GM15510 (cell line): ENCODE results near the gene STK32C.

Experiments
- POLR2A ChIP-seq: IDR thresholded peaks from 3 replicates; pipeline ENCODE4 v1.6.1; 2011; ENCODE audit warnings: borderline replicate concordance; ENCODE audit not compliant: insufficient read length; ENCODE audit errors: extremely low read depth

STK32C gene

DNA sequence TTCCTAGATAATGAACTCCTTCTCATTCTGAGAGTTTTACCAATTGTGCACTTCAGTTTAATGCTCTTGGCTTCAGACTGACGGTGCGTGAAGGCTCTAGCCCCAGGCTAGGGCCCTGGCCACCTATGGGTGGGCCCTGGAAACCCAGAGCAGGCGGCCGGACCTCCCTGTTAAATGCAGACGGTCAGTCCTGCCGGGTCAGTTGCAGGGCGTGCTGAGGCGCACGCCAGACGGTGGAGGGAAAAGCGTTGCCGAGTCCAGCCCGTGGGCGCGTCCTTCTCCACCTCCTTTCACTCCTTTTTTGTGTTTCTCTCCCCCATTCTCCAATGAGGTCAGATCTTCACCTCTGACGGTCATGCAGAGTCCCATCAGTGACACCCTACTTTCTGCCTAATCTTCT lies 118.7 kb downstream of the STK32C start:
- TF ChIP-seq POLR2A: no peak

DNA sequence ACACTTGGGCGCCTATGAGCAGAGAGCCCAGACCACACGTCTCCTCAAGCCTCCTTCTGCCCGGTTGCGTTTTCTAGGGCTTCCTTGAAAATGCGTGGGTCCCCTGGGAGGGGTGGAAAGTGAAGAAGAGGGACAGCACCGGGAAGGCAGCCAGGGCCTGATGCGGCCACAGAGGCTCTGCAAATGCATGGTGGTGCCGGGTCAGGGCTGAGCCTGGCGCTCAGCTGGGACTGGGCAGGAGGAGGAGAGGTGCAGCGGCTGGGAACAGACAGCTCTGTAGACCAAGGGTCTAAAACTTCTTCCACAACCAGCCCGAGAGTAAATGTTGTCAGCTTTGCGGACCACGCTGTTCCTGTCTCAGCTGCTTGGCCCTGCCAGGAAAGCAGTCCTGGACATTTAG lies 119.4 kb downstream of the STK32C start:
- TF ChIP-seq POLR2A: no peak

DNA sequence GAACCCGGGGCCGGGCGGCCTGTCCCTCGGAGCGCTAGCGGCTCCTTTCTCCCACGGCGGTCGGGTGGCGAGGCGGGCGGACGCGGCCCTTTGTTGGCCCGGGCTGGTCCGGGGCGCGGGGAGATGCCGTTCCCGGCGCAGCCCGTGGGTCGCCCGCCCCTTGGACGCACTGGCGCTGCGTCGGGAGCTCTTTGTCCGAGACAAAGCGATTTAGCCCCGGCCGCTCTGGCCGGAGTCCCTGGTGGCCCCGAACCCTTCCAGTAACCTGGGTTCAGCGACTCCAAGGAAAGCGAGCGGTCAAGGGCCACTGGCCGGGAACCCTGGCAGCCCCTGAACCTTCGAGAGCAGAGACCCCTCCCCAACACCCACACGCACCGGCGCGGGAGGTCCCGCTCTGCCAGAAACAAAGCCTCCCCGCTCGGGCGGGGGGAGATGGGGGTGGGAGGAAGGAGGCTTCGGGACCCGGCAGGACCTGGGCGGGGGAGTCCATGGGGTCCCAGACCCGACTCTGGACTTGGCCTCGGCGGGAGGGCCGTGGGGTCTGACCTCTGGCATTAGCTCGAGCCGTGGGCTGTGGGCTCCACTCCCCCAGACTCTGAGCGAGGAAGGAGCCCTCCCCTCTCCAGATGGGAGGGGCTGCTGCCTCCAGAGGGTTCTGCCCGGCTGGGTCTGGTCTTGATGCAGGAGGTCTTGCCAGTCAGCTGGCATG lies 120.2 kb downstream of the STK32C start:
- no peak for TF ChIP-seq POLR2A

DNA sequence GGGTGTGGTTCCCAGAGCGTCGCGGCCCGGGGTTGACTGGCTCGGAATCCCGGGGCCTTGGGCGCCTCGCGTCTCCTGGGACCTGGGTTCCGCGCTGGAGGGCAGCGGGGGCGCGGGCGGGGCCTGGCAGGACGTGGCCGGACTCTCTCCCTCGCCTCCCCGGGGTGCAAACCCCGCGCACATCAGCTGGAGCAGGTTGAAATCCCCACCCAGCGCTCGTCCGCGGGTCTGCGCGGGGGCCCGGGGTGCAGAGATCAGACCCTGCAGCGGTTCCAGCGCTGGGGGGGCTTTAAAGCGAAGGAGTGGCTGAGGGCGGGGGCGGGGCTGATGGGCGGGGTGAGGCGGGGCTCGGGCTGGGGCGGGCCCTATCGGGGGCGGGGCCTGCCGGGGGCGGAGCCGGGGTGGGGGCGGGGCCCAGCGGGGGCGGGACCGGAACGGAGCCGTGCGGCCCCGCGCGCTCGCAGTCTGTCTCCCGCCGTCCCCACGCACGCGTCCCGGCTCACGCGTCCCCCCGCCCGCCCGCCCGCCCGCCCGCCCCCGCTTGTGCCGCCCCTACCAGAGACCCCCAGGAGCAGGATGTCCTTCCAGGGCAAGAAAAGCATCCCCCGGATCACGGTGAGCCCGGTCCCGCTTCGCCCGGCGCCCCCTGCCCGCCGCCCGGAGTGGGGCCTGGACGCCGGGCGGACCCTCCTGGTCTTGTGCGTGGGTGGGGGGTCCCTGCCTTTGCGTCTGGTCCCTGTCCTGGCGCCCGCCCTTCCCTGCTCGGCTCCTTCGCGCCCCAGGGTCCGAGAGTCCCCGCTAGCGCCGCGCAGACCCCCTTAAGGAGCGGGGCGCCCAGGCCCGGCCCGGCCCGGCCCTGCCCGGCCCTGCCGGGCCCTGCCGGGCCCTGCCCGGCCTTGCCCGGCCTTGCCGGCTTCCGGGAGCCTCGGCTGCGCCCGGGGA lies 121.0 kb downstream of the STK32C start, which contains the start of gene DPYSL4:
Gene DPYSL4 (plus strand): TSS at position 461 of the 942 bp plus-strand sequence. CDS start 116 bp downstream, at position 577.
- TF ChIP-seq POLR2A: no peak

DNA sequence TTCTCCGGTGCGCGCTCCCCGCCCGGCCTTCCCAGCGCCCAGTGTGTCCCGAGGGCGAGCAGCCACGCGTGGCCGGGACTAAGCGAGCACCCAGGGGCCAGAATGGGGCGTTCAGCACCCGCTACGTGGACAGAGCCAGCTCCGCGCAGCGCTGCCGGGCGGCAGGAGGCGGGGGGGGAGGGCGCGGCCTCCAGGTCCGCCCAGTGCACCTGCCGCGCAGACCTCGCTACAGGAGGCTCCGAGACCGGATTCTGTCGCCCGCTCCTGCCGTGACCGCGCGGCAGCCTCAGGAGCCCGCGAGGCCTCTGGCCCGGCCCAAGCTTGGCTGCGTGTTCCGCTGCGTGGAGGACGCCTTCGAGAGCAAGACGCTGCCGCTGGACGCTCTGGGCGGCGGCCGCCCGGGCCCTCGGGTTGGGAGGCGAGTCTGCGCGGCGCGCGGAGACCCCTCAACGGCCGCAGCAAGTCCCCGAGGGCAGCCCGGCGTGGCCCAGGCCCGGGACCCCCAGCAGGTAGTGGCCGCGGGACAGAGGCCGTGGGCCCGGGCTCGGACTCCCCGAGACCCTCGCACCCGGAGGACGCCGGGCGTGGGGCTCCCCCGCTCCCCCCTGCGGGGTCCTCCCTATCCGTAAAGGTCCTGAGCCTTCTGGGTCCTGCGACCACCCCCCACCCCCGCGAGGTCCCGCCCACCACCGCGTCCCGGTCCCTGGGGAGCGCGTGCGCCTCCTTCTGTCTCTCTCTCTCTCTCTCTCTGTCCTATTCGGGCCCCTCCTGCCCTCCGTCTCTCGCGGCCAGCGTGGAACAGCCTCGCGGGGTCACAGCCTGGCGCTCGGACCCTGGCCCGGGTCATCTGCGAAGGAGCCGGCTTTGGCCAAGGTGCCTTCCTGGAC lies 121.9 kb downstream of the STK32C start:
- TF ChIP-seq POLR2A: no peak

DNA sequence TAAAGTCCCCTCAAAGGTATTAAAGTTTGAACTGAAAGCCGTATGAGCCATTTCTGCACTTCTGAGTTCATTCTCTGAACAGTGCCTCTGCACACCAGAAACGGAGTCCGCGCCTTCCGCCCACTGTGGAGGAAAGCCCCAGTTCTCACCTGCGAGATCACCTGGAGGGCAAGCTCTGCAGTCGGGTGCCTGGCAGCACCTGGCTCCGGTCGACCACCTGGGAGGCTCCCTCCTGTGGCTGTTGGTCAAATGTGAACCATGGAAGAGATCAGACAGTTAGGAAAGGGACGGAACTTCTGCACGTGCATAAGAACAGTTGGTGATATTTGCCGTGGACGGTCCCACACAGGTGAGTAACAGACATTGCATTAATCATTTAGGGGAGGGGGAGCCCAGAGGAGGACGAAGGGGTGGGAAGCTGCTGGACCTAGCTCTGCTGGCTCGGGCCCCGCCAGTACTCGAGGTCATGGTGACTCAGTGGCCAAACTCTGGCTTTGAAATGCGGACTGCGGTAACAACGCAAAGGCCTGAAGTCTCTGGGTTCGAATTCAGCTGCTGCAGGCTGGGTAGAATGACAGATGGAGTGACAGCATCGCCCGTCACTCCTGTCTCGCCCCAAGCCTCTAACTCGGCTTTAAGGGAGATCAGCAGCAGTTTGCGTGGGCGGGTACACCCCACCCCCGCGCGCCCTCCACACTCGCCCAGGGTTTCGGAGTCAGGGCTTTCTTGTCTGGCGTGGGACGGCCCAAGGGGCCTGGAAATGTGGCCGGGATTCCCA lies 122.7 kb downstream of the STK32C start:
- TF ChIP-seq POLR2A: no peak

DNA sequence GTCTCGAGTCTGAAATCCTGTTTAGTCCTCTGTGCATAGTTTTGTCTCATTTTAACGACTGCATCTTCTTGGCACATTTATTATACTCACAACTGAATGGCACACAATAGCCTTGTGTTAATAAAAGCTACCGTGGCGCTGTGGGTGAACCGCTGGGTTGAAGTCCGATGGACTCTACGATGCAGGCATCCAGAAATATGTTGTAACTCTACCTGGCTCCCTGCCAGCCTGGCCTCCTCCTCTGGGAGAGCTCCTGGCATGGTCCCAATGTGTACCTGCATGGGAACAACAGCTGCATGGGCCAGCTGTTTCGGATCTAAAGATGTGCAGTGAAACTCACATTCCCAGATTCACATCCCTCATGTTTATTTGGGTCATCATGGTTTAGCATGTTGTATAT lies 124.7 kb downstream of the STK32C start:
- TF ChIP-seq POLR2A: no peak

DNA sequence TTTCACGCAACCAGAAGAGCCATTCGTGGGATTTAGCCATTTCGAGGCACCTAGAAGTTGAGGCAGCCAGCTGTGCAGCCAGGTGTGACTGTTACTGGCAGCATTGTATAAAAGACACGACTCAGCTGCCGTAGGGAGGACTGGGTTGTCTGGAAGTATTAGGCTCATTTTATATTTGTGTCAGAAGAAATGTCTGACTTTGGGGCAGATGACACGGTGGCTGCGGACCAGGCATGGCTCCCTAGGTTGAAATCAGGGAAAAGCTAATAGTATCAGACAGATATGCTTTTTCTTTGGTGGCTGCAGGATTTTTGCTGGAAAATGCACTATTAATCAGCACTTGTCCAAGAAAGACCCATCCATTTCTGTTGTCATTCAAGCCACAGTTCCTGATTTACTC lies 125.2 kb downstream of the STK32C start:
- no peak for TF ChIP-seq POLR2A

DNA sequence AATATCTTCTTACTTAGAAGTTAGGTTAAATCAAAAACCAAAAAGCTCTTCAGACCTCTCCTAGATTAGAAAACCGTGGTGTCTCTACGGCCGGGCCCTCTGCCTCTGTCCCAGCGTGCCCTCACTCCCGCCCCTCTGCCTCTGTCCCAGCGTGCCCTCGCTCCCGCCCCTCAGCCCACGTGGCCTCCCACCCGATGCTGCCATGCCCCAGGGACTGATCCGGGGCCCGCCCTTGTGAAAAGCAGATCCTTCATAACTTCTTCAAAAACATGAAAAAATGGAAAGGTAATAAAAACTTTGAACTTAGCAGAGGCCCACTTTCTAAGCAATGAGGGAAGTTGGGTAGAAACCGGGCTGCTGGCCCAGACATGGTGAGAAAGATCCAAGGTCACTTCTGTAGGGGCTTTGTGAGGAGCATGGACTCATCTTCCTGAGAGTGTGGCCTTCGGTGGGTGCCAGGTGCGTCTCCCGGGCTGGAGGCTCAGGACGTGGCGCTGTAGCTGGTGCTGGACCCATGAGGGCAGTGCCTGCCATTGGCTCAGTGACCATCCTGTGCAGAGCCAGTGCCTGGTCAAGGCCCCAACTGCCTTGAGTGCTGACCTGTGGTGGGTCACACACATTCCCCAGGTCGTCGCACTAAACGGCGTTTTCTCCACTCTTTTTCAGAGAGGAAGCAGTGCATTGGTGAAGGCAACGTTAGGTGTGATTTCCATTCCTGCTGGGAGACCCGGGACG lies 125.9 kb downstream of the STK32C start:
- TF ChIP-seq POLR2A: no peak

DNA sequence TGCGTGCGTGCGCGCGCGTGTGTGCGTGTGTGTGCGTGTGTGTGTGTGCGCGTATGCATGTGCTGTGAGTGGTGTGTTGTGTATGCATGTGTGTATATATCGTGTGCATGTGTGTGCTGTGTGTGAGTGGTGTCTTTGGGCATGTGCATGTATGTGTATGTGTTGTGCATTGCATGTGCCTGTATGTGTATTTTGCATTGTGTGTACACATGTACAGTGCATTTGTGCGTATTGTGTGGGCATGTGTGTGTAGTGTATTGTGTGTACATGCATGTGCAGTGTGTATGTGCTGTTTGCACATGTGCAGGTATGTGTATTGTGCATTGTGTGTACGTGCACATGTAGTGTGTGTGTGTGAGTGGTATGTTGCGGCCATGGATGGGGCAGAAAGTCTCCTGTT lies 127.0 kb downstream of the STK32C start:
- no peak for TF ChIP-seq POLR2A

DNA sequence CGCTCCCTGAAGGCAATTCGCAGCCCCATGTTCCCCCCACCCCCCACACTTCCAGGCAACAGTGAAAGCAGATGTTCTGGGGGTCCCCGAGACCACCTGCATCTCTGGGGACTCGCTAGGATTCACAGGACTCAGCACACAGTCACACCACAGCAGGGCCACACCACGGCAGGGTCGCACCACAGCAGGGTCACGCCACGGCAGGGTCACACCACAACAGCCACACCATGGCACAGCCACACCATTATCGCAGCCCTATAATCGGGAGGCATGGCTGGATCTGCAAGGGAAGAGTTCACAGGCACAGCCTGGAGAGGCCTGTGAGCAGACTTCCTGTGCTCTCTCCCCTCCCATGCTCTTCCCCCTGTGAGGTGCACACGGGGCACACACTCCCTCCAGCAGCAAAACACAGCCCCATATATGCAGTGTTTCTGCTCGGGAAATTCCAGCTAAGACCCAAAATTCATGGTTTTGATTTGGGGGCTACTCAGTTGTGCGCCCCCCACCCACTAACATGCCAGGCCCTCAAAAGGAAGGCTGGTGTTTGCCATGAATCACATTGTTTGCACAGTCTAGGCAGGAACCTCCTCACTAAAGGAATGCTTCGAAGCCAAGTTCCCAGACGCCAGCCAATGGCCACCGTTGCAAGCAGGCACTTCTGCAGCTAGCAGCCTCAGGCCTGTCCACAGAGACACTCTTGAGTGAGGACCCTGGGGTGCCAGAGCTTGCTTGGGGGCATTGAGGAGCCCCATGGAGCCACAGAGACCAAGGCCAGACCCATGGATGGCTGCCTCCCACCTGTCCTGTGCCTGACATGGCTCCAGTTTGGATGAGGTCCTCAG lies 128.0 kb downstream of the STK32C start:
- no peak for TF ChIP-seq POLR2A
